Activated naive CD4-positive, alpha-beta T cell treated with anti-CD3 and anti-CD28 coated beads, Interleukin-2, amount 50 U/mL, for 72 hours (primary cell): Measurements from ENCODE around the gene DHX15. TPM values are rescaled to one million over a fixed set of nuclear protein-coding genes. Genes with fewer than 3 reads are reported as not detected.

ENCODE experiments used
- ATAC-seq, 2 donors: fragments of 150-1000 bp; cut with Tn5 transposase; 2 replicates each; pipeline ENCODE4 v1.10.0; 2021; ENCODE audit warnings: mild to moderate bottlenecking in 2 of 2, moderate library complexity in 2 of 2
- DNase-seq, 2 donors: peaks; one replicate each; pipeline ENCODE4 v3.0.0; 2021 to 2022; ENCODE audit warnings: low spot score in 2 of 2
- H3K27ac Mint-ChIP-seq, 2 donors: one replicate each; pipeline ENCODE4 v1.8.0; 2022; ENCODE audit warnings: mild to moderate bottlenecking in 2 of 2, mixed read lengths in 2 of 2
- H3K36me3 Mint-ChIP-seq, 2 donors: one replicate each; pipeline ENCODE4 v1.8.0; 2022; ENCODE audit warnings: mixed read lengths in 2 of 2
- H3K9me3 Mint-ChIP-seq, 2 donors: one replicate each; pipeline ENCODE4 v1.8.0; 2022; ENCODE audit warnings: mixed read lengths in 2 of 2
- total RNA-seq, 2 donors: library from RNA; stranded (reverse); gene quantifications; one replicate each; pipeline ENCODE4 v1.2.3, GENCODE V29; 2022

DHX15 gene
- total RNA-seq, 2 donors from 2014 or later: 204 to 221 TPM

- Mint-ChIP-seq H3K27ac (no peak overlapping the region), H3K36me3 (no peaks in the 10 kb centered on the region), H3K9me3 (no peaks in the 10 kb centered on the region)
- ATAC-seq (no peak), DNase-seq (no peak)
Observed at GRCh38 chr4:24482871-24483270, 101.5 kb downstream of the DHX15 start.

GRCh38 chr4:24477919-24478318 lies 106.4 kb downstream of the DHX15 start:
- no peaks in the 10 kb centered on the region for H3K9me3 Mint-ChIP-seq
- DNase-seq: no peak
- H3K36me3 Mint-ChIP-seq: peaks cover 0 to 4% of the 10 kb centered on the region in 2 donors
- H3K27ac Mint-ChIP-seq: no peak overlapping the region
- ATAC-seq: no peak

Other genes starting within 250 kb of the DHX15 start
- gene SOD3, start 211.0 kb upstream of the DHX15 start, total RNA-seq: not detected